NB4 (cell line): Measurements from ENCODE around the gene RAB26.
A peak's percentile ranks its signal among the peaks of the same experiment; 100 is the strongest.

Source experiments
- DNase-seq: peaks from one replicate; pipeline ENCODE4 v3.0.0; 2010; ENCODE audit warnings: low read depth
- H3K4me3 ChIP-seq: one replicate; pipeline ENCODE4 v1.5.1; 2011; ENCODE audit warnings: mild to moderate bottlenecking, low read depth, low read length, moderate library complexity
- CTCF ChIP-seq: IDR thresholded peaks from one replicate; pipeline ENCODE4 v1.5.1; 2012; ENCODE audit warnings: low read depth, low read length
- MAX ChIP-seq: IDR thresholded peaks from 2 replicates; pipeline ENCODE4 v1.6.1; 2011; ENCODE audit warnings: low read depth, low read length
- MYC ChIP-seq: IDR thresholded peaks from 2 replicates; pipeline ENCODE4 v1.6.1; 2011; ENCODE audit warnings: low read depth, low read length
- POLR2A ChIP-seq: IDR thresholded peaks from 2 replicates; pipeline ENCODE4 v1.6.1; 2011; ENCODE audit warnings: mild to moderate bottlenecking; ENCODE audit not compliant: insufficient read length; ENCODE audit errors: extremely low read depth

RAB26 gene

GRCh38 chr16:2194166-2194834, 45.9 kb downstream of the RAB26 start:
- no peak for TF ChIP-seq POLR2A
- TF ChIP-seq MYC = no peak
- no peak for TF ChIP-seq CTCF
- no peak for TF ChIP-seq MAX
- no peak overlapping the region for H3K4me3 ChIP-seq
- peak; percentile 34 for DNase-seq

GRCh38 chr16:2194852-2195321, 46.5 kb downstream of the RAB26 start:
- H3K4me3 ChIP-seq = no peak overlapping the region
- TF ChIP-seq CTCF (peak; percentile 45), POLR2A (no peak), MYC (no peak)
- peak; percentile 74 for DNase-seq

GRCh38 chr16:2195322-2196161, 47.1 kb downstream of the RAB26 start:
- no peak overlapping the region for H3K4me3 ChIP-seq
- TF ChIP-seq CTCF (no peak), POLR2A (no peak), MAX (no peak), MYC (no peak)

GRCh38 chr16:2196162-2196980, 47.9 kb downstream of the RAB26 start, which contains the start of gene CASKIN1:
Gene CASKIN1, minus strand, starts transcription at chr16:2196605. Its CDS starts 173 bp downstream, at chr16:2196432.
- TF ChIP-seq POLR2A (no peak), MYC (no peak), MAX (no peak), CTCF (no peak)
- DNase-seq = peak; percentile 55
- H3K4me3 ChIP-seq = no peak within 1 kb of the TSS

More at GRCh38 chr16:2195322-2196161, 47.1 kb downstream of the RAB26 start:
- no peak for DNase-seq

- no peak for DNase-seq
- TF ChIP-seq MAX (no peak), POLR2A (no peak), MYC (no peak), CTCF (no peak)
- no peak overlapping the region for H3K4me3 ChIP-seq
These were observed 48.6 kb downstream of the RAB26 start for GRCh38 chr16:2196981-2197511.
